SU-DHL-6 (cell line): ENCODE measurements around the gene MCF2L2.
"Not testable (repeated sequence)": the region's sequence is repeated elsewhere in the genome, so short reads cannot be mapped to it uniquely, and the experiment has no call there.

Experiments
- H2AFZ ChIP-seq: fragments of 200-600 bp; sonication (generic); 2 replicates; pipeline ENCODE4 v1.6.1; 2014; ENCODE audit warnings: low read depth, mild to moderate bottlenecking, moderate library complexity, mixed read lengths, antibody characterized with exemption, low read length; ENCODE audit not compliant: severe bottlenecking
- H3F3A ChIP-seq: fragments of 200-600 bp; shearing (Covaris generic); 2 replicates; pipeline ENCODE4 v1.6.0; 2016; ENCODE audit warnings: antibody characterized with exemption, mild to moderate bottlenecking; ENCODE audit not compliant: insufficient read depth
- H3K27ac ChIP-seq: fragments of 200-600 bp; sonication (generic); 2 replicates; pipeline ENCODE4 v1.5.1; 2016; ENCODE audit warnings: low read depth, mild to moderate bottlenecking, low read length, moderate library complexity, mixed read lengths
- H3K27me3 ChIP-seq: fragments of 200-600 bp; sonication (generic), shearing (Covaris generic); 2 replicates; pipeline ENCODE4 v1.6.0; 2014; ENCODE audit warnings: mild to moderate bottlenecking, low read length
- H3K36me3 ChIP-seq: fragments of 200-600 bp; sonication (generic); 2 replicates; pipeline ENCODE4 v1.6.1; 2014; ENCODE audit warnings: mild to moderate bottlenecking, low read length, mixed read lengths
- H3K4me2 ChIP-seq: fragments of 300-600, 200-600 bp; shearing (Covaris generic), sonication (generic); 2 replicates; pipeline ENCODE4 v1.6.0; 2014; ENCODE audit warnings: low read length, low read depth, mild to moderate bottlenecking; ENCODE audit not compliant: poor library complexity, severe bottlenecking
- H3K4me3 ChIP-seq: fragments of 200-600 bp; sonication (generic); 2 replicates; pipeline ENCODE4 v1.5.1; 2014; ENCODE audit warnings: antibody characterized with exemption, low read length, mild to moderate bottlenecking, mixed read lengths; ENCODE audit not compliant: insufficient read depth, poor library complexity, severe bottlenecking
- H3K79me2 ChIP-seq: fragments of 200-600 bp; sonication (generic); 2 replicates; pipeline ENCODE4 v1.6.1; 2014; ENCODE audit warnings: mild to moderate bottlenecking, low read length, moderate library complexity; ENCODE audit not compliant: insufficient read depth
- H3K9ac ChIP-seq: fragments of 200-600 bp; sonication (generic); 2 replicates; pipeline ENCODE4 v1.7.0; 2014; ENCODE audit warnings: mild to moderate bottlenecking, low read length
- H3K9me2 ChIP-seq: fragments of 200-600 bp; sonication (generic); replicated peaks from 2 replicates; pipeline ENCODE4 v1.6.1; 2014; ENCODE audit warnings: low read length; ENCODE audit not compliant: insufficient read depth
- H3K9me3 ChIP-seq: fragments of 200-600 bp; sonication (generic); 2 replicates; pipeline ENCODE4 v1.6.1; 2014; ENCODE audit warnings: low read length, mixed read lengths; ENCODE audit not compliant: insufficient read depth
- H4K20me1 ChIP-seq: fragments of 200-600 bp; sonication (generic); 2 replicates; pipeline ENCODE4 v1.6.1; 2014; ENCODE audit warnings: low read depth, mild to moderate bottlenecking, antibody characterized with exemption, low read length, moderate library complexity, mixed read lengths
- EZH2phosphoT487 ChIP-seq: fragments of 200-600 bp; sonication (generic), shearing (Covaris generic); conservative IDR thresholded peaks from 2 replicates; pipeline ENCODE4 v1.6.1; 2018; ENCODE audit warnings: mild to moderate bottlenecking, antibody characterized with exemption, low read length, moderate library complexity, mixed read lengths
- TF ChIP-seq, protein P1 (sequence below): fragments of 200-600 bp; sonication (generic); IDR thresholded peaks from one replicate; pipeline ENCODE4 v1.5.1; 2017; ENCODE audit warnings: antibody characterized with exemption, mild to moderate bottlenecking, low read length, moderate library complexity; ENCODE audit not compliant: insufficient read depth, poor library complexity, severe bottlenecking

MCF2L2 gene

GRCh38 chr3:183178833-183179549, 249.4 kb downstream of the MCF2L2 start:
- no peak for TF ChIP-seq EZH2phosphoT487
- TF ChIP-seq, protein P1, sequence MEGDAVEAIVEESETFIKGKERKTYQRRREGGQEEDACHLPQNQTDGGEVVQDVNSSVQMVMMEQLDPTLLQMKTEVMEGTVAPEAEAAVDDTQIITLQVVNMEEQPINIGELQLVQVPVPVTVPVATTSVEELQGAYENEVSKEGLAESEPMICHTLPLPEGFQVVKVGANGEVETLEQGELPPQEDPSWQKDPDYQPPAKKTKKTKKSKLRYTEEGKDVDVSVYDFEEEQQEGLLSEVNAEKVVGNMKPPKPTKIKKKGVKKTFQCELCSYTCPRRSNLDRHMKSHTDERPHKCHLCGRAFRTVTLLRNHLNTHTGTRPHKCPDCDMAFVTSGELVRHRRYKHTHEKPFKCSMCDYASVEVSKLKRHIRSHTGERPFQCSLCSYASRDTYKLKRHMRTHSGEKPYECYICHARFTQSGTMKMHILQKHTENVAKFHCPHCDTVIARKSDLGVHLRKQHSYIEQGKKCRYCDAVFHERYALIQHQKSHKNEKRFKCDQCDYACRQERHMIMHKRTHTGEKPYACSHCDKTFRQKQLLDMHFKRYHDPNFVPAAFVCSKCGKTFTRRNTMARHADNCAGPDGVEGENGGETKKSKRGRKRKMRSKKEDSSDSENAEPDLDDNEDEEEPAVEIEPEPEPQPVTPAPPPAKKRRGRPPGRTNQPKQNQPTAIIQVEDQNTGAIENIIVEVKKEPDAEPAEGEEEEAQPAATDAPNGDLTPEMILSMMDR: no peak
- Histone ChIP-seq H3K9me2 (no peaks in the 10 kb centered on the region), H3K79me2 (no peaks in the 10 kb centered on the region), H3K36me3 (no peaks in the 10 kb centered on the region), H3K27me3 (no peaks in the 10 kb centered on the region), H3K9me3 (no peaks in the 10 kb centered on the region), H2AFZ (no peak overlapping the region), H4K20me1 (no peaks in the 10 kb centered on the region), H3K4me3 (no peak overlapping the region), H3F3A (no peaks in the 10 kb centered on the region), H3K4me2 (no peak overlapping the region), H3K27ac (no peak overlapping the region), H3K9ac (no peak overlapping the region)

DNA sequence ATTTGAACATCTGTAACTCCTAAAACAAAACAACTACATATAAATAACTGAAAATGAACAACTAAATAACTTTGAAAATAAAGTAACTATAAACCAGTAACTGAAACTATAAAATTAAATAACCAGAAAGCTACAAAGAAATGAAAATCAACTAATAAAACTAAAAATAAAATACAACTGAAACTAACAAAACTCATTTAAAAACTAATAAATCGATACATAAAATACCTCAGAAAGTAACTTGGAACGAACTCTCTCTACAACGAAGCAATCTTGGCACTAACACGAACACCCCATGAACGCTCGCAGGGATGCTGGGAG, 249.9 kb downstream of the MCF2L2 start:
- H4K20me1 ChIP-seq: no peaks in the 10 kb centered on the region
- H3K79me2 ChIP-seq: no peaks in the 10 kb centered on the region
- no peak overlapping the region for H3K4me2 ChIP-seq
- H3K36me3 ChIP-seq: no peaks in the 10 kb centered on the region
- H2AFZ ChIP-seq: no peak overlapping the region
- H3K27me3 ChIP-seq: no peaks in the 10 kb centered on the region
- H3K9me2 ChIP-seq: no peaks in the 10 kb centered on the region
- no peak overlapping the region for H3K4me3 ChIP-seq
- no peaks in the 10 kb centered on the region for H3F3A ChIP-seq
- TF ChIP-seq, protein P1: no peak
- TF ChIP-seq EZH2phosphoT487: no peak
- H3K9me3 ChIP-seq: no peaks in the 10 kb centered on the region
- no peak overlapping the region for H3K27ac ChIP-seq
- no peak overlapping the region for H3K9ac ChIP-seq

DNA sequence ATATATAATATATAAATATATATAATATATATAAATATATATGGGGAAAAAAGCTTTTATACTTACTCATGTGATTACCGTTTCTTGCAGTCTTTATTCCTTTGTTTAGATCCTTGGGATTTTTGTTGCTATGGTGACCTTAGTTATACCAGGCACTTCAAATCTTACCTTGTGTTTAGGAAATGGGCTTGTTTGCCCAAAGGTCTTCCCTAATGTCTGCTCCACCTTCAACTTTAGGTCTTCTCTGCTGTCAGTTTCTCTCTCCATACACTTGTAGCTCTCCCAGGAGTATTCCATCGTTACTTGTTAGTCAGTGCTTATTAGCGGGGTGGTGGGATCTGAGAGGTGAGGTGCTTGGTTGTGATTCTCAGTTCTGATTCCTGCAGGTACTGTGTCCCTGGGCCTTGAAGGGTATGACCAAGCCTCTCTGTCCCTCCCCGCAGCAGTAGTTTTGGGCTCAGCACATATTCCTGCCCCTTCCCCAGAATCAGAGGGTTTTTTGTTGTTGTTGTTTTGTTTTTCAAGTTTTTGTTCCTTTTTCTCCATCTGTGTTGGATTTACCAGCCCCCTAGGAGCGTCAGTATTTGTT, 256.3 kb downstream of the MCF2L2 start:
- no peak overlapping the region for H3K9ac ChIP-seq
- no peak overlapping the region for H2AFZ ChIP-seq
- no peaks in the 10 kb centered on the region for H3K79me2 ChIP-seq
- H3K4me3 ChIP-seq: no peak overlapping the region
- no peaks in the 10 kb centered on the region for H3K9me3 ChIP-seq
- TF ChIP-seq, protein P1: no peak
- no peak for TF ChIP-seq EZH2phosphoT487
- H3K36me3 ChIP-seq: no peaks in the 10 kb centered on the region
- H3F3A ChIP-seq: 0 out of 2 replicates have a peak, but pooled peaks cover 3% of the 10 kb centered on the region
- H3K4me2 ChIP-seq: no peak overlapping the region
- no peaks in the 10 kb centered on the region for H3K27me3 ChIP-seq
- no peaks in the 10 kb centered on the region for H4K20me1 ChIP-seq
- no peak overlapping the region for H3K27ac ChIP-seq
- no peaks in the 10 kb centered on the region for H3K9me2 ChIP-seq

GRCh38 chr3:183167975-183168374, 260.4 kb downstream of the MCF2L2 start:
- not testable (repeated sequence) for H2AFZ ChIP-seq, H4K20me1 ChIP-seq, H3K36me3 ChIP-seq, H3K4me2 ChIP-seq, H3K79me2 ChIP-seq, H3K9me2 ChIP-seq, H3K9me3 ChIP-seq, H3K4me3 ChIP-seq, H3F3A ChIP-seq, H3K27me3 ChIP-seq, H3K9ac ChIP-seq, H3K27ac ChIP-seq
